GM21786 (cell line): ENCODE results near the gene GAS6.

Experiments
- ATAC-seq: cut with Tn5 transposase; IDR thresholded peaks from one replicate; pipeline ENCODE4 v1.9.1; 2021; ENCODE audit not compliant: unreplicated experiment

The GAS6 gene

DNA sequence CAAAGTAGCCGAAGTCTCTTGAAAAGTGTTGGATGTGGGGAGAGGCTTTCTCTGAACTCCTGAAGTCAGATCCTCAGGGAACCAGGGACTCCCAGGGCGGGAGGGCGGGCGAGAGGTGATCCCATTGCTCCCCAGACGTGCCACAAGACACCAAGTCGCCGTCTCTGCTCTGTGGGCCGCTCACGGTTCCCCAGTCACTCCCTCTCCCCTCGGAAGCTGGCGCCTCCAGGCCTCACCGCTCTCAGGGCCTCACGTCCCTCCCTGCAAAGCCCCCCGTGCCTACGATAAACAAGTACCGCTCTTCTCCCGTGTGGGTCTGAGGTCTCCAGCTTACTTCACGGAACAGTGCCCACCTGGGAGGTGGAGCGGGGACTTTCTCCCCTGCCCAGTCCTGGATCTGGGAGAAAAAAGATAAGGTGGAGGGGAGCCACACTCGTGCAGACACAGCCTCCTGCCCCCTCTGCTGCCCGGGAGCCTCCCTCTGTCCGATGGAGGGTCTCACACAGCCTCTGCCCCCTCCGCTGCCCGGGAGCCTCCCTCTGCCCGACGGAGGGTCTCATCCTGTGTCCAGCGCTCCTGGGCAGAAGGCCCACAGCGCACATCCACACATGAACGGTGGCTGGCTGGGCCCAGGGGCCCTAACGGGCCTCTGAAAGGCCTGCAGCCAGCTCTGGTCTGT, 50.7 kb downstream of the GAS6 start:
- ATAC-seq = no peak

DNA sequence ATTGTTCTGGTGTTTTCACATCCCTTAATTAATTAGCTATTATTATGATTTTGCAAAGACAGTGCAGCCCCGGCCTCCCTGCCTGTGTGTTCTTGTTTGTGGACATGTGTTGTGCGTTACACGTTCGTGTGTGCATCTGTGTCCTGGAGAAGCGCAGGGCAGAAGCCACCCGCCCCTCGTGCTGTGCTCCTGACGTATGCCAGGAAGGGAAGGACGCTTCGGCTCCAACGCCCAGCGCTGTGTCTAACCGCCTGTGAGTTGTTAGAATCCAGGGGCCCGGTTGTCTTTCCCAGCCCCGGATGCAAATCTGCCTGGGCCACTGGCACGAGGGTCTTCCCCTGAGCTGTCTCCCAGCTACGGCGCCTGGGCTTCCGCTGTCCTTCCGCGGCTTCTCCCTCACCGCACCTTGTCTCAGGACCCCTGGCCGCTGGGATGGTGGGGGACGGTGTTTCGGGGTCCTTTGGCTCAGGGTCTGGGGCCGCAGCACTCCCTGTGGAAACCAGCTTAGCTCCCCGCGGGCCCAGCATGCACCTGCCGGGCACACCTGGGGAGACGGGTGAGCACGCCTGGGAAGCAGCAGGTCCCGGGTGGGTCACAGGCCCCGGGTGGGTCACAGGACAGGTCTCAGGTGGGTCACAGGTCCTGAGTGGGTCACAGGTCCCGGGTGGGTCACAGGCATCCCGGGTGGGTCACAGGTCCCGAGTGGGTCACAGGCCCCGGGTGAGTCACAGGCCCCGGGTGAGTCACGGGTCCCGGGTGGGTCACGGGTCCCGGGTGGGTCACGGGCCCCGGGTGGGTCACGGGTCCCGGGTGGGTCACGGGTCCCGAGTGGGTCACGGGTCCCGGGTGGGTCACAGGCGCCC, 51.5 kb downstream of the GAS6 start:
- no peak for ATAC-seq

DNA sequence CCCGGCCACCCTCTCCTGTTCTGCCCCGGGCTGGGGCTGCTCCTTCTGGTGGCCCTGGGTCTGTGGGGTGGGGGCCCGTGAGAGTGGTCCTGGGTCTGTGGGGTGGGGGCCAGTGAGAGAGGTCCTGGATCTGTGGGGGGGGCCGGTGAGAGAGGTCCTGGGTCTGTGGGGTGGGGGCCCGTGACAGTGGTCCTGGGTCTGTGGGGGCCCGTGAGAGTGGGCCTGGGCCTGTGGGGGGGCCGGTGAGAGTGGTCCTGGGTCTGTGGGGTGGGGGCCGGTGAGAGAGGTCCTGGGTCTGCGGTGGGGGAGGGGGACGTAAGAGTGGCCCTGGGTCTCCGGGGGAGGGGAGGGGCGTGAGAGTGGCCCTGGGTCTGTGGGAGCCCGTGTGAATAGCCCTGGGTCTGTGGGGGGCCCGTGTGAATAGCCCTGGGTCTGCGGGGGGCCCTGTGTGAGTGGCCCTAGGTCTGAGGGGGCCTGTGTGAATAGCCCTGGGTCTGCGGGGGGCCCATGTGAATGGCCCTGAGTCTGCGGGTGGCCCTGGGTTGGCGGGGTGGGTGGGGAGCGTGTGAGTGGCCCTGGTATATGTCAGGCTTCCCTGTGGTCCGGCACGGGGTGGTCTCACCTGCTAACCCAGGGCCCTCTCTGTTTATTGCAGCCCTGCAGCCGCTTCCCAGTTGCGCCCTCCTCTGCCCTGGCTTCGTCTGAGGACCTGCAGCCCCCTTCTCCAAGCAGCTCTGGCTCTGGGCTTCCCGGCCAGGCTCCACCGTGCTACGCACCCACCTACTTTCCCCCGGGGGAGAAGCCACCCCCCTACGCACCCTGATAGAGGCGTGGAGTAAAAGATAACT, 52.6 kb downstream of the GAS6 start:
- ATAC-seq = no peak

DNA sequence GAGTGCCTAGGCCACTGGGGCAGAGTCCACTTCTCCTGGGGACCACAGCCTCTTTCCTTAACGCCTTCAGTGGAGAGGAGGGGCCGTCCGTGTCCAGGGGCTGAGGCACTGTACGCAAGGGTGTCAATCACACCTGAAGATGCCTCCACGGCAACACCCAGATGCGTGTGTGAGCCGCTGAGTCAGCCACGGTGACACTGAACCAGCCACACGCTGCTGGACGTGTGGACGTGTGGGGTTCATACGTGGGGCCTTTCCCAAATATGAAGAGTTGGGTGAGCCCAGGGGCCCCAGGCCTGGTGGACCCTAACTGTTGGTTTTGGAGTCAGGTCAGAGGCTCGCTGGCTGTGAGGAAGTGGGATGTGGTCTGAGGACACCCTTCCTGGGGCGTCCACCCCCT, 53.2 kb downstream of the GAS6 start:
- no peak for ATAC-seq

DNA sequence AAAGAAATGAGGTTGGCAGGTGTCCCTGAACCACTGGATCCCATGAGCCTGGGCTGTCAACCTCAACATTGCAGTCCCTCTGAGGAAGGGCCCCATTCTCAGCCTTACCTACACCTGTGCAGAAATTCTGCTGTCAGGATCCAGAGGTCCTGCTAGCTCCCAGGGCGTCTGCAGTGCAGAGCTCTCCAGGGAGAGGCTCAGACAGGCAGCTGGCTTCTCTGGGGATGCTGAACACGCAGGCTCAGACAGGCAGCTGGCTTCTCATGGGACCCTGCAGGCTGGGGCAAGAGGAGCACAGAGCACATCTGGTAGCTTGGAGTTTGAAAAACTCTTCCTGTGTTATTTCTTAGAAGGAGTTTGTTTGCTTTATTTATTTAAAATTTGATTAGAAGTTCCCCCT, 53.9 kb downstream of the GAS6 start:
- no peak for ATAC-seq

DNA sequence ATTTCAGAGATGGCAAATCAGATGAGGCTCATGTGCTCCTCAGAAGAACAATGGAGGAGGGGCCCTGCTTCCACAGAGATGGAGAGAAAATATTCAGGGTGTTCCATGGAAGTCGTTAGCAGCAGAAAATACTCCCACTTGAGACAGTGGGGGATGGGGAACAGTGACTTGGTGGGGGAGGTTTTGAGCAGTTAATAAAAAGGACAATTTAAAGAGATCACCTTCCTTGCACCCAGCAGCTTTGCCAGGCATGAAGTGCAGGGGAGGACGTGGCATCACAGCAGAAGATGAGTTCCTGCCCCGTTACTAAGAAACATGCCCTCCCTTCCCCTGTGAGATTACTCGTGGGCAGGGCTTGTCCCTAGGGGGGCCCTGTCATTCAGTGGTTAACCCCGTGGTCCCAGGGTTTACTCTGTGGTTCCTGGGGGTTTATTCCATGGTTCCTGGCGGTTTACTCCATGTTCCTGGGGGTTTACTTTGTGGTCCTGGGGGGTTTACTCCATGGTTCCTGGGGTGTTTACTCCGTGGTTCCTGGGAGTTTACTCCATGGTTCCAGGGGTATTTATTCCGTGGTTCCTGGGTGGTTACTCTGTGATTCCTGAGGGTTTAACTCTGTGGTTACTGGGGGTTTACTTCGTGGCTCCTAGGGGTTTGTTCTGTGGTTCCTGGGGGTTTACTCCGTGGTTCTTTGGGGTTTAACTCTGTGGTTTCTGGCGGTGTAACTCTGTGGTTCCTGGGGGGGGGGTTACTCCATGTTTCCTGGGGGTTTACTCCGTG, 55.6 kb downstream of the GAS6 start:
- ATAC-seq = no peak

DNA sequence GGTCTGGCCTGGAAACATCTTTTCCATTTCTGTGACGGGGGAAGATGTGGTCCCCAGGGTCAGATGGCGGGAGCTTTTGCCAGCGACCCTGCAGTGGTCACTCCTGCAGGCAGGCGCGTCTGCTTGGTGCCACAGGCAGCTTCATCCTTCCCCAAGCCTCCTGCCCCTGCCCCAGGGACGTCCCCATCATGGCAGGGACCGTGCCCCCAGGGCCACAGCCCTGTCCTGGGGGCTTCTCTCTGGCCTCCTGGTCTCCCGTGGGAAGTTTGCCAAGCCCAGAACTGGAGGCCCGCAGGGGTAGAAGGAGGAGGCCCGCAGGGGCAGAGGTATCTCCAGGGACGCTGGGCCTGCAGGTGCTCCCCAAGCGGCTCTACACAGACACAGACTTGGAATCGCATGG, 57.4 kb downstream of the GAS6 start:
- ATAC-seq = no peak

DNA sequence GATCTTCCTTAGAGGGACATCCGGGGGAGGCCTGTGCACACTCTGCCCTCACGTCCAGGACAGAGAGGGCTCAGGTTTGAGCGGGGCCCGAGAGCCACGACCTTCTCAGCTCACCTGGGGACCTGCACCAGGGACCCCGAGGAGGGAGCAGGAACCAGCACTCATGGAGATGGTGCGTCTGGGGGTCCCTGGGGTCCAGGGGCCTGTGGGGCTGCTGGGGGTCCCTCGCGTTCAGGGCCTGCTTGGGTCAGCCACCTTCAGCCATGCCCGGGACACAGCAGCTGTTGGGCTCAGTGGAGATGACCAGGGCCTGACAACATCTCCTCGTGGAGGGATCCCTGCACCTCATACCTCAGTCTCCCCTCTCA, 57.8 kb downstream of the GAS6 start:
- ATAC-seq = no peak

DNA sequence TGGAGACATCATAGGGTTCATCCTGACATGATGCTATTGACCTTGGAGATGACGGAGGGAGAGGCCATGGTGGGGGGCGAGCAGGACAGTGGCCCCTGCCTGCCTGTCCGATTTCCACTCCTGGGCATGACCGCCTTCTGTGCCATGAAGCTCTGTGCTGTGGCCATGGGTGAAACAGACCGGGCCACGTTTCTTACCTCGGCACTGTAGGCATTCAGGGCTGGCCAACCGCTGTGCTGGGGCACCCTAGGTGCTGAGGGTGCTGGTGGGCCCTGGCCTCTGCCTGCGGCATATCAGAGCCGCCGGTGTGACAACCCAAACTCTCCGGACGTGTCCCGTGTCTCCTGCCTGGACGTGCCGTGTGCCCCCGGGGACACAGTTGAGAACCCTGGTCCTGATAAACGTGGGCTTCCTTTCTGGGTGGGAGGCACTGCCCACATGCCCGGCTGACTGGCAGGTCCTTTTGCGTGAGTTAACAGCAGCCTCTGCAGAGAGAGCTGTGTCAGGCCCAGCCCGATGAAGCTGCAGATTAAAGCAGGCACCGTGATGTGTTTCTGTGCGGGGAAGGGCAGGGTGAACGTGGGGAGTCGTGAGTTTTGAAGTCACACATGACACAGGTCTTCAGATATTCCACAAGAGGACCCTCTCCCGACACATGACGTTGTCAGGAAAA, 58.3 kb downstream of the GAS6 start:
- no peak for ATAC-seq

DNA sequence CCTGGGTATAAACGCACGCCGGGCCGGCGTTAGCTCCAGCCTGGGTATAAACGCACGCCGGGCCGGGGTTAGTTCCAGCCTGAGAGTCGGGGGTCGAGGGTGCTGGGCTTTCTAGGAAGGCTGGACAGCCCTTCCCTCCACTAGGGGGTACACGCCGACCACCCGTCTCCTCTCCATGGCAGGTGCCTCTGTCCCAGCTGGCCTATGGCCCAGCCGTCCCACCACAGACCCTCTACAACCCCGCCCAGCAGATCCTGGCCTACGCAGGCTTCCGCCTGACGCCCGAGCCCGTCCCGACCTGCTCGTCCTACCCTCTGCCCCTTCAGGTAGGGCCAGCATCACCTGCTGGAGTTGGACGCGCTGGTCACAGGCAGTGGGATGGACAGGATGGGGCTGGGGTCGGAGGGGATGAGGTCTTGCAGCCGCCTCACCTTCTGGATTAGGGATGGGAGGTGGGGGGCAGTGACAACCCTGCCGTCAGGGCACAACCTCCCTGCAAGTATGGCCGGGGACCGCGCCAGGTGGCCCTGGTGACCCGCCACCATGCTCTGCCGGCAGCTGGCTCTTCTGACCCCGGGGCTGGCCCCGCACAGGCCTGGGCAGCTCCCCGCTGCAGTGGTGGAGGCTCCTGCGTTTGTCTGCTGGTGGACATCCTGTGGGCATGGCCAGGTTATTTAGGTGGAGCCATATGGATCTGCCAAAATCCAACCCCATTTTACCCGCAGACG, 59.0 kb downstream of the GAS6 start:
- no peak for ATAC-seq

DNA sequence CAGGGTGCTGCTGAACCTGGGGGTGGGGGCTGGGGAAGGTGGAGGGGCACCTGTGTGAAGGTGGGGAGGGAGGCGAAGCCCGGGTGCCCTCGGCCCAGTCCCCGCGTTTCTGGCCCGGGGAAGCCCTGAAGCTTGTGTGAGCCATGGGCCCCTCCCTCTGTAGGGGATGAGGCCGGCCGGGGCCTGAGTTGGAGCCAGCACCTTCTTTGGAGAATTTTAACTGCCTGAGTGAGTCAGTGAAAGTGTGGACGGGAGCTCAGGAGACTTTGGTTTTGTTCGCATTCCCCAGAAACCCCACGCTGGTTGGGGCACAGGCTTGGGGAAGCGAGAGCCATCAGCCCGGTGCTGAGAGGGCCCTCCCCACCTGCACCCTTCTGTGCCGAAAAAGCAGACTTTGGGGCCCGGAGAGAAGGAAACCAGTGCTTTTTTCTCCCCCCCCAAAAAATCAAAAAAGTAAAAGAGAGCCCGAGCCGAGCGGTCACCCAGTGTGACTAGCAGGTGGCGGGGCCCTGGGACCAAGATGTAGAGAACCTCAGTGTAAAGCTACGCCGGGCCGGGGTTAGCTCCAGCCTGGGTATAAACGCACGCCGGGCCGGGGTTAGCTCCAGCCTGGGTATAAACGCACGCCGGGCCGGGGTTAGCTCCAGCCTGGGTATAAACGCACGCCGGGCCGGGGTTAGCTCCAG, 59.7 kb downstream of the GAS6 start:
- ATAC-seq = no peak

DNA sequence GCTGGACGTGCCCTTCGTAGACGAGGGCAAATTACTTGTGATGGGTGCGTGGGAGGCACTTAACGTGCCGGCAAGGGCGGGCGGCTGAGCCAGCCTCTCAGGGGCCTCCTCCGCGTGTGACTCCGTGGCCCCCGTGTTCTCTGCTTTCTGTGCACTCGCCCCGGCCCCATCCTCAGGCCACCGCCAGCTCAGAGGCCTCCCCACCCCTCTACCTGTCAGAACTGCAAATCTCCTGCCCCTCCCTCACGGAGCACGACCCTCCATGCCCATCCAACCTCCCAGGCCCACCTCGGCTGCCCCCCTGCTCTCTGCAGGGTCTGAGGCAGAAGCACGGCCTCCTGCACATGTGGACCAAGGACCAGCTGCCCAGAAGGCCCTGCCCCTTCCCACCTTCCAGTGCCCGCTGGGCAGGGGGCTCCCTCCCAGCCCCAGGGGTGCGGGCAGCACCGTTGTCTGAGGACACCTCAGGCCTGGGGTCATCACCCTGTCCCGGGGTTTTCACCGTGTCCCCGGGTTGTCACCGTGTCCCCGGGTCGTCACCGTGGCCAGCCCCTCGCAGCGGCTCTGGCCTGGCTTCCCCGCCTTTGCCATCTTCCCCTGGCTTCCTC, 60.4 kb downstream of the GAS6 start:
- no peak for ATAC-seq

DNA sequence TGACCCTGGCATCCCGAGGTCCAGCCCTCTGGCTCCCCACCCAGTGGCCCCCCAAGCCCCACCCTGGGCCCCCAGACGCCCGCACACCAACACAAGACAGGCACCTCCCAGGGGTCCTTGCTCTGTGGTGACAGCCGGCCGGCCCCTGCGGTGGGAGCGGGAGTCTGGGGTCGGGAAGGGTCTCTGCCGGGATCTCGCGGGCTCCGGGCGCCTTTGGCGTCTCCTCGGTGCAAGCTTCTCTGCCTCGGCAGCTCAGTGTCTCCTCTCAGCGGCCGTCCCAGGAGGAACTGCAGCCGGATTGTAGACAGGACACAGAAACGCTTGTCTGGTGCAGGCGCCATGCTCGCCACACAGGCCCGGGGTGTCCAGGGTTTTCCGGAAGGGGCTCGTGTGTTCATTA, 61.1 kb downstream of the GAS6 start:
- no peak for ATAC-seq

DNA sequence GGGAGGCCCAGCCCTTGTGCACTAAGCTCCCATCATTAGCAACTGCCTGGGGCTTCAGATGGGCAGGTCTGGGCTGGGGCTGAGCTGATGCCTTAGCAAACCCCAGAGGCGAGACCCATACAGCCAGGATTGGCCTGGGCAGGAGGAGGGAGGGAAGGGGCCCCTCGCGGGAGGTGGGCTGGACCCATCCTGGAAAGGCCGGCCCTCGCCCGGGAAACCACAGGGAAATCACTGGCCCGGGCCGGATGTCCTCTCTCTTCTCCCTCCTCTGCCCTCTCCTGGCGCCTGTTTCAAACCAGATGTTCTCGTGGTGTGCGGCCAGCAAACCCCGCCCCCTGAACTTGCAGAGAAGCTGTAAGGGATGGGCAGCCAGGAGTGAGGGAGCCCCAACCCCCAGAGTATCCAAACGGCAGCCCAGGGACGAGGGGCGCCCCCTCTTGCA, 61.8 kb downstream of the GAS6 start:
- ATAC-seq = no peak

DNA sequence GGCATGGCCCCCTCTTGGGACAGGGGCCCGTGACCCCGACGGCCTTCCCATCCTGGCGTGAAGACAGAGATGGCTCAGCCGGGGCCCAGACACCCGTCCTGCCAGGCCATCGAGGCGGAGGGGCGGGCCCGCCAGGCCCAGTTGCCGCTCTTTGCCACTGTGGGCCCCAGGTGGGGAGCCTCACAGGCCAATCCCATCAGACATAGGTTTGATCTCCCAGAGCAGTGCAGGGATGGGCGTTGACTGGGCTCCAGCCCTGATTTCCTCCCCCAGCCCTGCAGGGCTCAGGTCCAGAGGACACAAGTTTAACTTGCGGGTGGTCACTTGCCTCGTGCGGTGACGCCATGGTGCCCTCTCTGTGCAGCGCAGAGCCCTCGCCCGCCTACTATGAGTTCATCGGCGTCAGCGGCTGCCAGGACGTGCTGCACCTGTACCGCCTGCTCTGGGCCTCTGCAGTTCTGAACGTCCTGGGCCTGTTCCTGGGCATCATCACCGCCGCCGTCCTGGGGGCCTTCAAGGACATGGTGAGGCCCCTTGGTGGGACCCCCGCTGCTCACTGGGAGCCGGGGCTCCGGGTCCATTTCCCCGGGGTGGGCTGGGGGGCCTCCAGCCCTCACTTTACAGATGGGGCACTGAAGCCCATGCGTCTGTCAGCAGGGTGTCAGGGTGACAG, 62.5 kb downstream of the GAS6 start:
- no peak for ATAC-seq

DNA sequence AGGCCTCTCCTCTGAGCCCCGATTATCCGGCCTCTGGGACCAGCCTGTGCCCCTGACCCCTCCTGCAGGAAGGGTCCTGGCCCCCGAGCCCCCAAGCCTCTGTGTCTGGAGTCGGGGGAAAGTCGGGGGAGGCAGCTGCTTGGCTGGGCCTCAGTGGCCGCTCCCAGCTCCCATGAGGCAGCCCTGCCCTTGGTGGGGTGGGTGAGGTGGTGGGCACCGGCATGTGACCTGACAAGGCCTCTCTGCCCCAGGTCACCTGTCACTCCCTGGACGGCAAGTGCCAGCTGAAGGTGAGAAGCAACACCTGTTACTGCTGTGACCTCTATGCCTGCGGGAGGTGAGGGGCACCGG, 63.3 kb downstream of the GAS6 start:
- no peak for ATAC-seq

DNA sequence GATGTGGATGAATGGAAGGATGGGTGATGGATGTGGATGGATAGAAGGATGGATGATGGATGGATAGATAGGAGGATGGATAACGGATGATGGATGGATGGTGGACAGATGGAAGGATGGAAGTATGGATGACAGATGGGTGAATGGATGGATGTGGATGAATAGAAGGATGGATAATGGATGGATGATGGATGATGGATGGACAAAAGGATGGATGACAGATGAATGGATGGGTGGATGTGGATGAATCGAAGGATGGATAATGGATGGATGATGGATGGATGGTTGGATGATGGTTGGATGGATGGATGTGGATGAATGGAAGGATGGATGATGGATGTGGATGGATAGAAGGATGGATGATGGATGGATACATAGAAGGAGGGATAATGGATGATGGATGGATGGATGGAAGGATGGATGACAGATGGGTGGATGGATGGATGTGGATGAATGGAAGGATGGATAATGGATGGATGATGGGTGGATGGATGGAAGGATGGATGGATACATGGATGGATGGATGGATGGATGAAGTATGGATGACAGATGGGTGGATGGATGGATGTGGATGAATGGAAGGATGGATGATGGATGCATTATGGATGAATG, 65.6 kb downstream of the GAS6 start:
- no peak for ATAC-seq
